ENCODE results near the gene SH3BP4. TPM values are rescaled to one million over a fixed set of nuclear protein-coding genes. Genes with fewer than 3 reads are reported as not detected.

SH3BP4 gene
- total and polyA plus RNA-seq, 2 of the 13 experiments (the other 11 are each of a cell fraction or from before 2014, with no cell fraction given): 34.6 to 99.1 TPM

- TF ChIP-seq NPAS2 (CRISPR knock-in tag; IDR thresholded peaks at IDR 0.05; ENCODE audit: borderline replicate concordance) (no peak), ZNF296 (CRISPR knock-in tag; conservative IDR thresholded peaks at IDR 0.05) (peak; percentile 41; the same call in 1 of the 2 replicates), NCOA2 (CRISPR knock-in tag; IDR thresholded peaks at IDR 0.05) (no peak), ZNF383 (CRISPR knock-in tag; IDR thresholded peaks at IDR 0.05; ENCODE audit: borderline replicate concordance) (peak; percentile 49; the same call in 1 of the 2 replicates), WIZ (CRISPR knock-in tag; IDR thresholded peaks at IDR 0.05) (no peak), HMGXB4 (CRISPR knock-in tag; IDR thresholded peaks at IDR 0.05; ENCODE audit: borderline replicate concordance in 1 of 2, low read depth in 1 of 2) (no peak), SRY (CRISPR knock-in tag; IDR thresholded peaks at IDR 0.05) (peak; percentile 69; the same call in 1 of the 2 replicates), CENPT (CRISPR knock-in tag; IDR thresholded peaks at IDR 0.05; ENCODE audit: low read depth) (no peak), ETS1 (CRISPR knock-in tag; IDR thresholded peaks at IDR 0.05) (no peak), NFKBIZ (CRISPR knock-in tag; IDR thresholded peaks at IDR 0.05) (no peak), HNF1A (IDR thresholded peaks at IDR 0.05; ENCODE audit: low read depth) (no peak), HNF1A (CRISPR knock-in tag; IDR thresholded peaks at IDR 0.05; ENCODE audit: borderline replicate concordance) (no peak), ZNF224 (CRISPR knock-in tag; IDR thresholded peaks at IDR 0.05) (no peak), NRL (CRISPR knock-in tag; IDR thresholded peaks at IDR 0.05; ENCODE audit: borderline replicate concordance) (peak; percentile 77; the same call in 1 of the 2 replicates), SNAPC4 (CRISPR knock-in tag; IDR thresholded peaks at IDR 0.05) (no peak), KMT2A (CRISPR knock-in tag; IDR thresholded peaks at IDR 0.05) (no peak)
Observed at GRCh38 chr2:234999740-235000425, 48.1 kb downstream of the SH3BP4 start (continued).

Measured in HepG2 (cell line).